HepG2 (cell line): Measurements from ENCODE around the gene FIBCD1. TPM values are rescaled to one million over a fixed set of nuclear protein-coding genes. Genes with fewer than 3 reads are reported as not detected.
"Not testable (repeated sequence)": the region's sequence is repeated elsewhere in the genome, so short reads cannot be mapped to it uniquely, and the experiment has no call there.

ENCODE experiments used
- ATAC-seq: fragments of 200-7000 bp; cut with Tn5 transposase; 3 replicates; pipeline ENCODE4 v1.9.1; 2020; ENCODE audit warnings: mild to moderate bottlenecking, moderate library complexity
- BruUV-seq: library from RNA; stranded (reverse); fragments of 400-500 nt; replicated peaks from 2 replicates; lab custom pipeline; 2021; lab: Mats Ljungman, UMichigan
- CTCF ChIA-PET: fragments of 300-600 bp; formaldehyde crosslinking; extraction: SDS; loops from one replicate; lab custom pipeline; 2021; ENCODE audit warnings: low total read pairs, inconsistent platforms, low intra/inter-chr PET ratio; lab: Yijun Ruan, JAX
- POLR2A ChIA-PET: fragments of 350-600 bp; sonication (Branson Sonifier 250); formaldehyde crosslinking; loops from one replicate; lab custom pipeline; 2020; ENCODE audit warnings: antibody characterized with exemption, inconsistent platforms; lab: Yijun Ruan, JAX
- DNase-seq: peaks from one replicate; pipeline ENCODE4 v3.0.0-alpha.2; 2015; ENCODE audit warnings: low spot score
- FAIRE-seq: peaks from 3 replicates; lab custom pipeline; 2011; peaks lifted over from hg19 to GRCh38; lab: Jason Lieb, UNC
- H2AFZ ChIP-seq: one replicate; pipeline ENCODE4 v1.6.1; 2011; ENCODE audit warnings: low read length, inconsistent platforms
- H3K27ac ChIP-seq: fragments of 300-600 bp; 3 replicates; pipeline ENCODE4 v1.8.0; 2011; ENCODE audit warnings: mixed run types, mild to moderate bottlenecking, mixed read lengths, low read length, inconsistent platforms; ENCODE audit not compliant: insufficient read depth; ENCODE audit errors: extremely low read length
- H3K27me3 ChIP-seq, 2 experiments: fragments of 200-600 bp in 1 of 2; 2 replicates in 1 of 2; 3 replicates in 1 of 2; pipeline versions ENCODE4 v1.6.0 to v1.8.0; 2011; ENCODE audit warnings: low read length in 2 of 2, mild to moderate bottlenecking in 2 of 2, moderate library complexity in 2 of 2, inconsistent platforms in 1 of 2; ENCODE audit not compliant: insufficient read depth in 2 of 2, control insufficient read depth in 1 of 2
- H3K36me3 ChIP-seq, 2 experiments: fragments of 200-600 bp in 1 of 2; replicated peaks in 1 of 2; 2 replicates in 1 of 2; 3 replicates in 1 of 2; pipeline versions ENCODE4 v1.5.1 to v1.8.0; 2011; ENCODE audit warnings: low read length in 2 of 2, inconsistent platforms in 1 of 2; ENCODE audit not compliant: insufficient read depth in 2 of 2, control insufficient read depth in 1 of 2
- H3K4me1 ChIP-seq: 2 replicates; pipeline ENCODE4 v1.5.1; 2012; ENCODE audit warnings: low read length, inconsistent platforms; ENCODE audit not compliant: insufficient read depth
- H3K4me2 ChIP-seq: 2 replicates; pipeline ENCODE4 v1.6.0; 2011; ENCODE audit warnings: low read depth, low read length, inconsistent platforms
- H3K4me3 ChIP-seq, 3 experiments: fragments of 200-600 bp in 1 of 3; sonication (generic), shearing (Covaris generic) in 1 of 3; replicated peaks in 1 of 3; 2 replicates each; pipeline ENCODE4 v1.5.1; 2011 to 2016; ENCODE audit warnings: low read length in 3 of 3, inconsistent platforms in 2 of 3, low read depth in 2 of 3, mild to moderate bottlenecking in 2 of 3, control low read depth in 1 of 3, mixed read lengths in 1 of 3; ENCODE audit not compliant: insufficient read depth in 1 of 3
- H3K79me2 ChIP-seq: one replicate; pipeline ENCODE4 v1.6.1; 2011; ENCODE audit warnings: low read length, inconsistent platforms; ENCODE audit not compliant: insufficient read depth
- H3K9ac ChIP-seq: 2 replicates; pipeline ENCODE4 v1.6.0; 2011; ENCODE audit warnings: mild to moderate bottlenecking, low read depth, low read length, inconsistent platforms; ENCODE audit not compliant: insufficient read depth
- H3K9me3 ChIP-seq: 2 replicates; pipeline ENCODE4 v1.5.1; 2012; ENCODE audit warnings: mild to moderate bottlenecking, low read length
- H4K20me1 ChIP-seq: 2 replicates; pipeline ENCODE4 v1.6.0; 2011; ENCODE audit warnings: inconsistent platforms, mild to moderate bottlenecking, low read length, moderate library complexity; ENCODE audit not compliant: insufficient read depth
- CHD4 ChIP-seq: fragments of 200-600 bp; sonication (generic); IDR thresholded peaks from 2 replicates; pipeline ENCODE4 v1.7.0; 2017; ENCODE audit warnings: mild to moderate bottlenecking, low read length, borderline replicate concordance
- GPN1 ChIP-seq: sonication (generic); formaldehyde crosslinking; IDR thresholded peaks from 2 replicates; pipeline ENCODE4 v1.5.1; 2020; ENCODE audit warnings: missing genetic modification reagents, borderline replicate concordance
- KAT7 ChIP-seq: IDR thresholded peaks from 2 replicates; pipeline ENCODE4 v1.6.1; 2018; ENCODE audit warnings: borderline replicate concordance, missing compliant biosample characterization
- RNF2 ChIP-seq: fragments of 450-650 bp; conservative IDR thresholded peaks from 2 replicates; pipeline ENCODE4 v1.6.1; 2016; ENCODE audit warnings: low read depth
- SKI ChIP-seq: fragments of 450-650 bp; IDR thresholded peaks from one replicate; pipeline ENCODE4 v1.6.1; 2018; ENCODE audit warnings: mild to moderate bottlenecking; ENCODE audit not compliant: partially characterized antibody
- TARDBP ChIP-seq: sonication (generic); formaldehyde crosslinking; IDR thresholded peaks from 2 replicates; pipeline ENCODE4 v1.8.0; 2022; ENCODE audit warnings: mild to moderate bottlenecking, missing genetic modification reagents
- ZNF138 ChIP-seq: sonication (generic); formaldehyde crosslinking; IDR thresholded peaks from 2 replicates; pipeline ENCODE4 v1.5.0; 2020; ENCODE audit warnings: mild to moderate bottlenecking, low read depth, missing genetic modification reagents
- ZNF256 ChIP-seq: sonication (generic); formaldehyde crosslinking; conservative IDR thresholded peaks from 2 replicates; pipeline ENCODE4 v1.4.0; 2020; ENCODE audit warnings: missing genetic modification reagents
- ZNF446 ChIP-seq: sonication (generic); formaldehyde crosslinking; IDR thresholded peaks from 2 replicates; pipeline ENCODE4 v1.5.0; 2020; ENCODE audit warnings: mild to moderate bottlenecking, missing genetic modification reagents
- WGBS: methylation state at CpG from one replicate; pipeline ENCODE4 v1.1.6; 2017; ENCODE audit warnings: low lambda C conversion rate; 5-methylcytosine and 5-hydroxymethylcytosine counted together
- in situ Hi-C: cut with HindIII; loops from 2 replicates; pipeline ENCODE4 v1.10.0; 2017; ENCODE audit warnings: low pct_unique_long_range_greater_than_20kb; ENCODE audit not compliant: extremely low pct_ligation_motif_present
- intact Hi-C: fragments of 100-400 bp; cut with micrococcal nuclease; formaldehyde crosslinking; loops from one replicate; pipeline ENCODE4 v1.10.0; 2022; ENCODE audit not compliant: unreplicated experiment
- polyA plus RNA-seq, 8 experiments: library from polyadenylated mRNA; depleted of rRNA in 3 of 8; stranded (reverse) in 7 of 8; unstranded in 1 of 8; fragments of >200 nt; fragmentation: Illumina TruSeq in 4 of 8; extraction: Trizol in 4 of 8; gene quantifications; 2 replicates each; pipeline versions ENCODE4 v1.2.1 to v1.2.3, GENCODE V29; 2011 to 2016; ENCODE audit warnings: low read depth in 4 of 8, missing spikeins in 1 of 8, mixed read lengths in 1 of 8; ENCODE audit not compliant: insufficient read depth in 1 of 8
- total RNA-seq, 5 experiments: library from RNA; depleted of rRNA; stranded (reverse); fragments of >200 nt; fragmentation: Illumina TruSeq; extraction: Trizol; gene quantifications; 2 replicates each; pipeline ENCODE4 v1.2.3, GENCODE V29; 2016; ENCODE audit warnings: low read depth in 1 of 5
- TF ChIP-seq, protein P1 (sequence below): sonication (generic); formaldehyde crosslinking; IDR thresholded peaks from 2 replicates; pipeline ENCODE4 v1.4.0; 2020; ENCODE audit warnings: low read depth, missing genetic modification reagents
- TF ChIP-seq, protein P2 (sequence below): sonication (generic); formaldehyde crosslinking; conservative IDR thresholded peaks from 2 replicates; pipeline ENCODE4 v1.4.0; 2020; ENCODE audit warnings: missing genetic modification reagents
- TF ChIP-seq, protein P3 (sequence below): sonication (generic); formaldehyde crosslinking; conservative IDR thresholded peaks from 2 replicates; pipeline ENCODE4 v1.8.1; 2023; ENCODE audit warnings: missing genetic modification reagents

Gene FIBCD1
- total and polyA plus RNA-seq, 2 of the 13 experiments (the other 11 are each of a cell fraction or from before 2014, with no cell fraction given): 0.55 to 0.89 TPM

DNA sequence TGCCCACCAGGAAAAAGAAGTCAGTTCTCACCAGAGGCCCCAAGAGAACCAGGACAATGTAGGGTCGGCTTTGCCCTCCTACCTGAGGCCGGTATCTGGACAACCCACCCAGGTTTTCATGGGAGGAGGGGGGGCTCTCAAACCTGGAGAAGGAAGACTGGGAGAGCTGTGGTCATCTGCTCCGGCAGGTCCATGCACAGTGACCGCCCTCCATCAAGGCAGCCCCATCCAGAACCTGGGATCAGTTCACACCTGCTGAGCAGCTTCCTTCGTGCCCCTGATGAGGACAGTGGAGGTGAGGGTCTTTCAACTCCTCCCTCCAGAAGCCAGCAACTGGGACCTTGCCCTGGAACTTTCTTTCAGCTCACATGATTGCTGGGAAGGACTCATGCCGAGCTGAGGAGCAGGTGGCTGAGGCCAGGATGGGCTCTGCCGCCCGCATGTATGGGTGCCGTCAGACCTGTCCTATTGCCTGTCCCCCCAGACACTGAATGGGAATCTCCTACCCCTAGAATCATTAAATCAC lies 20.8 kb upstream of the FIBCD1 start:
- Histone ChIP-seq H3K4me3 (no peak overlapping the region), H3K9me3 (peaks cover 7% of the 10 kb centered on the region), H3K4me2 (no peak overlapping the region), H3K27me3 (peaks cover 1 to 61% of the 10 kb centered on the region in 2 experiments; a peak in 4 of 5 replicates), H3K4me1 (no peaks in the 10 kb centered on the region), H4K20me1 (no peaks in the 10 kb centered on the region), H3K27ac (no peak overlapping the region), H2AFZ (no peak overlapping the region), H3K79me2 (no peaks in the 10 kb centered on the region), H3K36me3 (no peaks in the 10 kb centered on the region), H3K9ac (no peak overlapping the region)
- no TSS peak for BruUV-seq
- ATAC-seq (no peak), DNase-seq (no peak), FAIRE-seq (no peak)
- in situ Hi-C loops: no loop called here
- no CpG with 5 or more reads among the region's 9 CpGs for WGBS
- ChIA-PET POLR2A (no interaction called here), CTCF (no interaction called here)
- TF ChIP-seq, protein P1, sequence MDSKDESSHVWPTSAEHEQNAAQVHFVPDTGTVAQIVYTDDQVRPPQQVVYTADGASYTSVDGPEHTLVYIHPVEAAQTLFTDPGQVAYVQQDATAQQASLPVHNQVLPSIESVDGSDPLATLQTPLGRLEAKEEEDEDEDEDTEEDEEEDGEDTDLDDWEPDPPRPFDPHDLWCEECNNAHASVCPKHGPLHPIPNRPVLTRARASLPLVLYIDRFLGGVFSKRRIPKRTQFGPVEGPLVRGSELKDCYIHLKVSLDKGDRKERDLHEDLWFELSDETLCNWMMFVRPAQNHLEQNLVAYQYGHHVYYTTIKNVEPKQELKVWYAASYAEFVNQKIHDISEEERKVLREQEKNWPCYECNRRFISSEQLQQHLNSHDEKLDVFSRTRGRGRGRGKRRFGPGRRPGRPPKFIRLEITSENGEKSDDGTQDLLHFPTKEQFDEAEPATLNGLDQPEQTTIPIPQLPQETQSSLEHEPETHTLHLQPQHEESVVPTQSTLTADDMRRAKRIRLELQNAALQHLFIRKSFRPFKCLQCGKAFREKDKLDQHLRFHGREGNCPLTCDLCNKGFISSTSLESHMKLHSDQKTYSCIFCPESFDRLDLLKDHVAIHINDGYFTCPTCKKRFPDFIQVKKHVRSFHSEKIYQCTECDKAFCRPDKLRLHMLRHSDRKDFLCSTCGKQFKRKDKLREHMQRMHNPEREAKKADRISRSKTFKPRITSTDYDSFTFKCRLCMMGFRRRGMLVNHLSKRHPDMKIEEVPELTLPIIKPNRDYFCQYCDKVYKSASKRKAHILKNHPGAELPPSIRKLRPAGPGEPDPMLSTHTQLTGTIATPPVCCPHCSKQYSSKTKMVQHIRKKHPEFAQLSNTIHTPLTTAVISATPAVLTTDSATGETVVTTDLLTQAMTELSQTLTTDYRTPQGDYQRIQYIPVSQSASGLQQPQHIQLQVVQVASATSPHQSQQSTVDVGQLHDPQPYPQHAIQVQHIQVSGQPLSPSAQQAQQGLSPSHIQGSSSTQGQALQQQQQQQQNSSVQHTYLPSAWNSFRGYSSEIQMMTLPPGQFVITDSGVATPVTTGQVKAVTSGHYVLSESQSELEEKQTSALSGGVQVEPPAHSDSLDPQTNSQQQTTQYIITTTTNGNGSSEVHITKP (CRISPR knock-in tag): no peak
- TF ChIP-seq SKI (no peak), KAT7 (CRISPR knock-in tag) (no peak), CHD4 (no peak), ZNF138 (no peak), ZNF446 (CRISPR knock-in tag) (no peak), GPN1 (CRISPR knock-in tag) (no peak), ZNF256 (CRISPR knock-in tag) (no peak), RNF2 (no peak), TARDBP (CRISPR knock-in tag) (no peak)
- TF ChIP-seq, protein P2, sequence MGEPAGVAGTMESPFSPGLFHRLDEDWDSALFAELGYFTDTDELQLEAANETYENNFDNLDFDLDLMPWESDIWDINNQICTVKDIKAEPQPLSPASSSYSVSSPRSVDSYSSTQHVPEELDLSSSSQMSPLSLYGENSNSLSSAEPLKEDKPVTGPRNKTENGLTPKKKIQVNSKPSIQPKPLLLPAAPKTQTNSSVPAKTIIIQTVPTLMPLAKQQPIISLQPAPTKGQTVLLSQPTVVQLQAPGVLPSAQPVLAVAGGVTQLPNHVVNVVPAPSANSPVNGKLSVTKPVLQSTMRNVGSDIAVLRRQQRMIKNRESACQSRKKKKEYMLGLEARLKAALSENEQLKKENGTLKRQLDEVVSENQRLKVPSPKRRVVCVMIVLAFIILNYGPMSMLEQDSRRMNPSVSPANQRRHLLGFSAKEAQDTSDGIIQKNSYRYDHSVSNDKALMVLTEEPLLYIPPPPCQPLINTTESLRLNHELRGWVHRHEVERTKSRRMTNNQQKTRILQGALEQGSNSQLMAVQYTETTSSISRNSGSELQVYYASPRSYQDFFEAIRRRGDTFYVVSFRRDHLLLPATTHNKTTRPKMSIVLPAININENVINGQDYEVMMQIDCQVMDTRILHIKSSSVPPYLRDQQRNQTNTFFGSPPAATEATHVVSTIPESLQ: no peak
- TF ChIP-seq, protein P3, sequence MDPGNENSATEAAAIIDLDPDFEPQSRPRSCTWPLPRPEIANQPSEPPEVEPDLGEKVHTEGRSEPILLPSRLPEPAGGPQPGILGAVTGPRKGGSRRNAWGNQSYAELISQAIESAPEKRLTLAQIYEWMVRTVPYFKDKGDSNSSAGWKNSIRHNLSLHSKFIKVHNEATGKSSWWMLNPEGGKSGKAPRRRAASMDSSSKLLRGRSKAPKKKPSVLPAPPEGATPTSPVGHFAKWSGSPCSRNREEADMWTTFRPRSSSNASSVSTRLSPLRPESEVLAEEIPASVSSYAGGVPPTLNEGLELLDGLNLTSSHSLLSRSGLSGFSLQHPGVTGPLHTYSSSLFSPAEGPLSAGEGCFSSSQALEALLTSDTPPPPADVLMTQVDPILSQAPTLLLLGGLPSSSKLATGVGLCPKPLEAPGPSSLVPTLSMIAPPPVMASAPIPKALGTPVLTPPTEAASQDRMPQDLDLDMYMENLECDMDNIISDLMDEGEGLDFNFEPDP: no peak
- intact Hi-C loops: no loop called here

DNA sequence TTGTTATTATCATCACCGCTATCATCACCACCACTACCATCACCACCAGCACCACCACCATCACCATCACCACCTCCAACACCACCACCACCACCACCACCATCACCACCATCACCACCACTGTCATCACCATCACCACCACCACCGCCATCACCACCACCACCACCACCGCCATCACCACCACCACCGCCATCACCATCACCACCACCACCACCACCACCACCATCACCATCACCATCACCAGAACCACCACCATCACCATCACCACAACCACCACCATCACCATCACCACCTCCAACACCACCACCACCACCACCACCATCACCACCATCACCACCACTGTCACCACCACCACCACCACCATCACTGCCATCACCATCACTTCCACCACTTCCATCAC lies 19.5 kb upstream of the FIBCD1 start:
- DNase-seq, H3K4me1 ChIP-seq, H3K79me2 ChIP-seq, H3K4me3 ChIP-seq, H3K4me2 ChIP-seq, H3K9ac ChIP-seq, ATAC-seq, H3K9me3 ChIP-seq, intact Hi-C loops, in situ Hi-C loops, H3K27ac ChIP-seq, FAIRE-seq, H3K36me3 ChIP-seq, POLR2A ChIA-PET, H4K20me1 ChIP-seq, BruUV-seq, H2AFZ ChIP-seq, CTCF ChIA-PET: not testable (repeated sequence)
- WGBS: 74% methylated on average over 4 of the region's 4 CpGs
- peaks cover 1 to 53% of the 10 kb centered on the region in 2 experiments; a peak in 4 of 5 replicates for H3K27me3 ChIP-seq
